ENCODE measurements around the gene RARRES1.
A peak's percentile ranks its signal among the peaks of the same experiment; 100 is the strongest.

Gene RARRES1

DNA sequence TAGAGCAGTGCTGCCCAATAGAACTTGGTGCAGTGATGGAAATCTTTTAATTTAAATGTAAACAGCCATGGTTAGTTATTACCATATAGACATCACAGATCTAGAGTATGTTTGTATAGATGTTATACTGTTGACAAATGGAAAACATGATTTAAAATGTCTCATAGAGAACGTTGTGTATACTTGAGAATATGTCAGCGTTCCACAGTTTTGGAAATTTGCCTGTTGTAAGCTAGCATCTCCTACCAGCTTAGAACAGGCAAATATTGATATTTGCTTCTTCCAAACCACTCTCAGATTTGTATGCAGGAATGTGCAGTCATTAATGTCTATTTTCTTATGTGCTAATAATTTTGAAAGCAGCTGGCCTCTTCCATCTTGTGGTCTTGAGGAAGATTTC, 51.4 kb downstream of the RARRES1 start:
- DNase-seq: no peak

- no peak for DNase-seq
Observed at GRCh38 chr3:158679547-158680000, 52.7 kb downstream of the RARRES1 start.

DNA sequence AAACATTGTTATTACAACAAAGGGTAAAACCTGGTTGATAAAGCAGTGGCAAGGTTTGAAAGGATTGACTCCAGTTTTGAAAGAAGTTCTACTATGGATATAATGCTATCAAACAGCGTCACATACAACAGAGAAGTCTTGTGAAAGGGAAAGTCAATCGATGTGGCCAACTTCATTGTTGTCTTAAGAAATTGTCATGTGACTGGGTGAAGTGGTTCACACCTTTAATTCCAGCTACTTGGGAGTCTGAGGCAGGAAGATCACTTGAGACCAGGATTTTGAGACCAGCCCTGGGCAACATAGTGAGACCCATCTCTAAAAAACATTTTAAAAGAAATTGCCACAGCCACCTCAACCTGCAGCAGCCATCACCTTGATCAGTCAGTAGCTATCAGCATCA, 53.6 kb downstream of the RARRES1 start:
- no peak for DNase-seq

DNA sequence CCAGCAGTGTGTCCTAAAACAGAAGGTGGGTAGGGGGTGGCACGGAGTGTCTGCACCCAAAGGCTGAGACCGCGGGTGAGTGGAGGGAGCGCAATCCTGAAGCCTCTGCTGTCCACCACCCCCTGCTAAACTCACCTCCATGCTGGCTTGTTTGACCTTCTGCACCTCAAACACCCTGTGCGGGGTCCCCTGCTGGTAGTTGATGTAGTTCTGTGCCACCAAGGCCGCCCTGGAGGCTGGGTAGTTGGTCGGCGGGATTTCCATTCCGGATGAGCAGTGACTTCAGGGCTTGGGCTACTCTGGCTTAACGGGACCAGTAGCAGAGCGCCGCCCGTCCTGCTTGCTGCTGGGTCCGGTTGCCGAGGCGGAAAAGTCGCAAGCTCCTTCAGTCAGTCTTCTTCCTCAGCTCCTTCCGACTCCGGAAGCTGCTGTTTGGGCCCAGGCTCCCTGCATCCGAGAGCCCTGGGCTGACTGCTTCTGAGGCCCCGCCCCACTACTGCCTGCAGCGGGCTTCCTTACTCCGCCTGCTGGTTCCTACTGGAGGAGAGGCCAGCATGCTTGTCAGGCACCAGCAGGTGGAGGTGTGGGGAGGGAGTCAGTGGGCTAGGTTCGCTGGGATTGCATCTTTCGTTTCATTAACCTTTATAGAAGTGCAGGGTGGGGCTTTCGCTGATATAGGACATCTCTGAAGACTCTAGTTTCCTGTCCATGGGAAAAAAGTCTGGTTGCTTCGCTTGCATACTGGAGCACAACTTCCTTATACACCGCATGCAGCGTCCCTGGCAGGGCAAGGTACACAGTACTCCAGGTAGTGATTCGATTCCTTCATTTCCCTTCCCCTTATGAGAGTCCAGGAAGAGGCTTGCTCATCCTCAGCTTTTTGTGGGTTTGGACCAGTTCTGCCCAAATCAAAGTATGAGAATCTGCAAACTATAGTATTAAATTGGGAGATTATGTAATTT, 59.8 kb downstream of the RARRES1 start, which contains the start of gene LXN:
Gene LXN (minus strand): TSS at position 434 of the 962 bp plus-strand sequence. CDS start 170 bp downstream, at position 264.
- peak; percentile 73 for DNase-seq

GRCh38 chr3:158671821-158672214, 60.4 kb downstream of the RARRES1 start:
- DNase-seq: no peak

DNA sequence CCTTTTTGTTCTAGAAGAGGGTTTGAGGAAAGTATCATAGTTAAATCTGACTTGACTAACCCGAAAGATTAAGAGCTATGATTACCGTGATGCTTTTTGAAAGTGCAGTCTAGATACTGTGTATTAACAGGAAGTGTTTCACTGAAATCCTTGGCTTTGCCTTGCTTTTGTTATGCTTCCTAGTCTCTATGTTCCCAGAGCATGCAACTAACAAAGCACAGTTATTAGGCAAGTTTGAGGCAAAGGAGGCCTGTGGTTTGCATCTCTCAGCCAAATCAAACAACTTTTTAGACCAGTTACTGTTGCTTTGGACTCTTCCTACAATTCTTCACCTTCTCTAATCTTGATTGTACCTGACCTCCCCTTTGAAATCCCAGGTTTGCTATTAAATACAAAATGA, 63.8 kb downstream of the RARRES1 start:
- no peak for DNase-seq

GRCh38 chr3:158666416-158666815, 65.8 kb downstream of the RARRES1 start:
- no peak for DNase-seq

GRCh38 chr3:158663832-158664231, 68.4 kb downstream of the RARRES1 start:
- no peak for DNase-seq

DNA sequence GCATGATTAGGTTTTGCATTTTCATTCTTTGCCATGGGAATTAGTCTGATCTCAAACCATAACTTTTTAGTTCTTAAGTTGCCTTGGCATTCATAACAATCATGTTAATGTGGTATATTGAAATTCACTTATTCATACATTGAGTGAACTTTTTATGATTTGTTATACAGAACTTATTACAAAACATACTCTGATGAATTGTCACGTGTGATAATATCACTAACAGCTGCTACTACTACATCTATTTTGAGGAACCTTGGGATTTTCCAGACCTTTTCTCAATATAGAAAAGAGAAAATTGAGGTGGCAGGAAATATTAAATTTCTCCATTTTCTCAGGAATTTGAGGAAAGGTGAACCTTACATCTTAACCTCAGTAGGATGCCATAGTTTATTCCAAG, 69.0 kb downstream of the RARRES1 start:
- no peak for DNase-seq

- no peak for DNase-seq
Observed at GRCh38 chr3:158660711-158661110, 71.5 kb downstream of the RARRES1 start.

DNA sequence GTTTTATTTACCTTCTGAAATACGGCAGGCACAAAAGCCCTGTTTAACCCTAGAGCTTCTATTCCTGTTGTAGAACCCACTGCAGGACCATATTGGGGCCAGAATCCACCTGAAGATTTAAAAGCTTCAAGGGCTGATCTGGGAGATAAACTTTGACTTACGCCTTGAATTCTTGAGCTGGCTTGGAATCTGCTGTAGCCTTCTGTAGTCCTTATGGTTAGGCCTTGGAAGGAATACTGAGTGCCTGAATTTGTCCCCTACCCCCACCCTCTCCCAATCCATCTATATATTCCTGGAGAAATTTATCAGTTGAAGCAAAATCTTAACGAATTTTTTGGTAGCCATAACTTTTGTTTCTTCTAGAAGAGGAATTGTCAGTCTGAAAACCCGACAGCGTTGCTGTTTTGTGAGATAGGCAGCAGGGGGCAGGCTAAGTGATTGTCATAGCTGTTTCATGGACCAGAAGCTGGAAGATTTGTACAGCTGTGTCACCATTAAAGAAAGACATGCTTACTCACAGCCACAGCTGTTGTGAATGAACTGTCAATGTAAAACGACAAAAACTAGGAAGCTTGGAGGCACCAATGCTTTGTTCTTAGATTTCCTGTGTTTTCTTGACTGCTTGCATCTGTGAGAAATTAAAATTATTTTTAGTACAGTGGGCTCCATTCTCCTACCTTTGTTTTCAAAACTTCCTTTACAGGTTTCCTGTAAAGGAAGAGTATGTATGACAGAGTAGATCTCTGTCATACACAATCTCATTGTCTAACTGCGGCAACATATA, 72.6 kb downstream of the RARRES1 start:
- peak; percentile 33 for DNase-seq

DNA sequence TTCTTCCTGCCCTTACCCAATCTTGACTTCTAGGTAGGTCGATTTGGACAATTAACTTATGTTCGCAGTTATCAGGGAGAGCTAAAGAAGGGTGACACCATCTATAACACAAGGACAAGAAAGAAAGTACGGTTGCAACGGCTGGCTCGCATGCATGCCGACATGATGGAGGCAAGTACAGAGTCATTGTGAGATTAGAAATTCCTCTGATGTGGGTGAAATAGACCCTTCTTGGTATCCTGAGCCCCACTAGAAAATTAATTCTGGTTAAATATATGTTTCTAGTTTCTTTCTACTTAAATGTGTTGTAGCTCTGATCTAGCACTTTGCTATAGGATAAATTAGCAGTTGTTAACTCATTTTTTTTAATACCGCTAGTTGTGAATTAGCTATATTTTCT, 73.4 kb downstream of the RARRES1 start:
- DNase-seq: no peak

DNA sequence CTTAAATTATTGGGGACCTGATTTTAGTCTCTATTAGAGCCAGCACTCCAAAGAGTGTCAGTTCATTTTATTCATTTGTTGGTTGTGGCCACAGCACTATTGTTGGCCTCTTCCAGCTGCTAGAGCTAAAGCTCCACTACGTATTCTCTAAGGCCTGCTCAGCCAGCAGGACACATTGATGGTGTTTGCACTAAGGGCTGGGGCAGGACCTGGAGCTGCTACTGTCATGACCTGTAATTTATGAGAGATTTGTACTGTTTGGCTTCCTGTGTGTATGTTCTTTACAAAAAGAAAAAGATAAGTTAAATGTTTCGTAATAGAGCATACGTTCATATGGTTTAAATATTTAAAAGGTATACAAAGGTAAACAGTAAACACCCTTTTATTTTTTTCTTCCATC, 79.8 kb downstream of the RARRES1 start:
- no peak for DNase-seq

DNA sequence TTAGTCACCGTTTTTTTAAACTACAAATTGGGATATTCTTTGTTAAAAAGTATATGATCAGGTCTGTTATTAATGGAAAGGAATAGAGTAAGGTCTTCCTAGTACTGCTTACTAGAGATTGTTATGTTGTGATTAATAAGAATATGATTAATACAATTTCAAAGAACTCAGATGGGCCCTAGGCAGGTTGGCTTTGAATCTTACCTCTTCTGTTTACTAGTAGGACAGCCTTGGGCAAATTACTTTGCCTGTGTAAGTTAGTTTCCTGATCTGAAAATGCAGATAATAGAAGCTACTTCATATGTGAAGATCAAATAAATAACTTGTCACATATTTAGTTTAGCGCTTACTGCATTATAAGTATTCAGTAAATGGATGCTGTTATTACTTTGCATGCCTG, 81.1 kb downstream of the RARRES1 start:
- DNase-seq: no peak

GRCh38 chr3:158649791-158650190, 82.5 kb downstream of the RARRES1 start:
- DNase-seq: no peak
